Measurements from ENCODE around the gene STRIP1. TPM values are rescaled to one million over a fixed set of nuclear protein-coding genes. Genes with fewer than 3 reads are reported as not detected.

Gene STRIP1
- total RNA-seq, 1 experiment from 2014 or later, result 22.5 TPM

DNA sequence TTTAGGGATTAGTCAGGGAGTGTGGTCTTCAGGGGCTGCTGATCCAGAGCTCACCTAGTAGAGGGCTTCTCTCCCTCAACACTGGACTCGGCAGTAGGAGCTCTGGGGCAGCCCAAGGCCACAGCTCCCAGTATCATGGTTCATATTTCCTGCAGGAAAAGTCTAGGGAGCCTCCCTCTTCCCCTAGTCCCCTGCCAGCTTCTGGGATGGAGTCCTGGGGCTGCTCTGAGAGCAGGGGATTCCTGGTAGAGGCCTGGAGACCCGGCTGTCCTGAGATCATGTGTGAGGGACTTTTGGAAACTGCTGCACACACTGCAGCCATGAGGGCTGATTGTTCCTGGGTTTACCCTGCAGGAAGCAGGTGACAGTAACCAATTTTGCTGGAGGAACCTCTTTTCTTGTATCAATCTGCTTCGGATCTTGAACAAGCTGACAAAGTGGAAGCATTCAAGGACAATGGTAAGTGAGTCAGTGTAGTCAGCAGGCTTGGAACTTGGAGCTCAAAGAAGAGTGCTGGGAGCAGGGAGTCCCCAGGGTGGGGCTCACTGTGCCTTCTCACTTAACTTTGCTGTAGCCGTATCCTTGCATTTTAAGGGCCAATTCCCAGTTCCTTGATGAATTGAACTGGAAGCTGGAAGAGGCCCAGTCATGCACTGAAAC is 16.3 kb downstream of the STRIP1 start:
- no peak for DNase-seq (ENCODE audit: extremely low read depth, low read depth)

DNA sequence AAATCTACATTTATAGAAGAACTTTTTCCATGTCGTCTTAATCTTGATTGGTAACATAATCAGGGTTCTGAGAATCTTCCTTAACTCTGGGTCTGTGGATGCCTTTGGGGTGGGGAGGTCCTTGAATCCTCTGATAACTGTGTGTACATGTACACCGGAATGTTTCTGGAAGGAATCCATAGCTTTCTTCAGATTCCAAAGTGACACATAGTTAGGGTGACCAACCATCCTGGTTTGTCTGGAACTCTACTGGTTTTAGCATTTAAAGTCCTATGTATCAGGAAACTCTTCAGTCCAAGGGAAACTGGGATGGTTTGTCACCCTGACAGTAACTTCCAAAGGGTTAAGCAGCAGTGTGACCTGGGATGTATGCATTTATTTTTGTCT is 16.8 kb downstream of the STRIP1 start:
- DNase-seq (ENCODE audit: extremely low read depth, low read depth), result no peak

DNA sequence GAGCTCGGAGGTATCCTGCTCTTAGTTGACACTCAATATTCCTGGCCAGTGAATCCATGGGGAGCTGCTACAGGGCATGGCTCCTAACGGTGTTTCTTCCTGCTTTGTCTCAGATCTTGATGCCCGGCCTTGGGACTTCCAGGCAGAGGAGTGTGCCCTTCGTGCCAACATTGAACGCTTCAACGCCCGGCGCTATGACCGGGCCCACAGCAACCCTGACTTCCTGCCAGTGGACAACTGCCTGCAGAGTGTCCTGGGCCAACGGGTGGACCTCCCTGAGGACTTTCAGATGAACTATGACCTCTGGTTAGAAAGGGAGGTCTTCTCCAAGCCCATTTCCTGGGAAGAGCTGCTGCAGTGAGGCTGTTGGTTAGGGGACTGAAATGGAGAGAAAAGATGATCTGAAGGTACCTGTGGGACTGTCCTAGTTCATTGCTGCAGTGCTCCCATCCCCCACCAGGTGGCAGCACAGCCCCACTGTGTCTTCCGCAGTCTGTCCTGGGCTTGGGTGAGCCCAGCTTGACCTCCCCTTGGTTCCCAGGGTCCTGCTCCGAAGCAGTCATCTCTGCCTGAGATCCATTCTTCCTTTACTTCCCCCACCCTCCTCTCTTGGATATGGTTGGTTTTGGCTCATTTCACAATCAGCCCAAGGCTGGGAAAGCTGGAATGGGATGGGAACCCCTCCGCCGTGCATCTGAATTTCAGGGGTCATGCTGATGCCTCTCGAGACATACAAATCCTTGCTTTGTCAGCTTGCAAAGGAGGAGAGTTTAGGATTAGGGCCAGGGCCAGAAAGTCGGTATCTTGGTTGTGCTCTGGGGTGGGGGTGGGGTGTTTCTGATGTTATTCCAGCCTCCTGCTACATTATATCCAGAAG is 19.4 kb downstream of the STRIP1 start:
- peak; percentile 43 for DNase-seq (ENCODE audit: extremely low read depth, low read depth)

DNA sequence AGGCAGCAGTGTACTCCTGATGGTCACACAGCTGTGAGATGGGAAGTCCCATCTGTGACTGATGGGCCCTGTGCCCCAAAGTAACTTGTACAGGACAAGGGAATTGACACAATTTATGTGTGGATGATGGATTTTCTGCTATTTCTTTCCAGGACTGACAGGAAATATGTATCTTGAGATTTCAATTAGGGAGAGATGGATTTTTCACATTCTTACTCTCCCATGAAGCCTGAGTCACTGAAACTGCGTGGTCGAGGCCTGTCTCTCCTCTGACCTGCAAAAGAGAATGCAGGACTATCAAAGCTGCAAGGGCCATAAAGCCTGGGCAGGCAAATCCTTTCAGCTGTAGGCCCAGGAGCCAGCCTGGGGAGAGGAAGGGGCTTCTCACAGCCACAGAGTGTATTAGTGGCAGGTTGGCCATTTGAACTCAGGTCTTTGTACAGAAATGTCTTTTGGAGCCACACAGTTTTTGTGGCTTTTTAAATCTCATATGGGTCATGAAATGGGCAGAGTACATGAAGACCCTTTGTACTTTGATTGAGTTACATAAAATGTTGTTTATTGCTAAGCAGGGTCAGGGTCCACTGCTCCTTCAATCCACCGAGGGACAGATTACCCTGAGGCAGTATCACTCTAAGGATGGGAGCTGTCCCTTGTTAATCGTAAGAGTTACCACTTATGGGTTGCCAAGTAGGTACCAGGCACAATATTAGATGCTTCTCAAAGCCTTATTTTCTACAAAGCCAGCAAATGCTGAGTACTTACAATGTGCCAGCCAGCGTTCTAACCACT is 21.3 kb downstream of the STRIP1 start:
- no peak for DNase-seq (ENCODE audit: extremely low read depth, low read depth)

DNA sequence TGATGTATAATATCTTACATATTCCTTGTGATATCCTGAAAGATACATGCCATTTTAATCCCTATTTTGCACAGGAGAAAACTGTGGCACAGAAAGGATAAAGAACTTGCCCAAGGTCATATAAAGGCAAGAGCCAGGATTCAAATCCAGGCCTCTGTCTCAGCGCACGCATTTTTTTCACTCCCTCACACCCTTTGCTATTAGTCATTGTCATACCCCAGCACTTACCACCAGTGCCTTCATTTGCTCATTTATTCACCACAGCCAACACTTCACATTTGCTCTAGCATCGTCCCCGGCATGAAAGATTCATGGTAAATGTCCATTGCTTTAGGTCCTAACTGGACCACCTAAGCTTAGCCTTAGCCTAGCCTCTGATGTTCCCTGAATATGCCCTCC is 21.9 kb downstream of the STRIP1 start:
- DNase-seq (ENCODE audit: extremely low read depth, low read depth), result no peak

DNA sequence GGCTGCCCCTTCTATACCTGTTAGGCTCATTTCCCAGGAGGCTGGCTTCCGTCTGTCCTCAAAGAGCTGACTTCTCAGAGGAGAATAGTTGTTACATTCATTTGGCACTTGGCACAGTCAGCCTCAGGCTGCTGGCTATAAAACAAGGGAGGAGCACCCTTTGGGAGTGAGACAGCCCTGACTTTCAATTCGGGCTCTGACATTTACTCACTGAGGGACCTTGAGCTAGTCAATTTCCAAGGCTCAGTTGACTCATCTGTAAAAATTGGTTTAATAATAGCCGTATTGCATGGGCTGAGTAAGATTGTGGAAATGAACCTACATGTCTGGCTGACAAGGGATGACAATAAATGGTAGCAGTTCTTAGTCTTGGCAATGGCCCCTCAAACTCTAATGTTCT is 22.4 kb downstream of the STRIP1 start:
- DNase-seq (ENCODE audit: extremely low read depth, low read depth), result no peak

DNA sequence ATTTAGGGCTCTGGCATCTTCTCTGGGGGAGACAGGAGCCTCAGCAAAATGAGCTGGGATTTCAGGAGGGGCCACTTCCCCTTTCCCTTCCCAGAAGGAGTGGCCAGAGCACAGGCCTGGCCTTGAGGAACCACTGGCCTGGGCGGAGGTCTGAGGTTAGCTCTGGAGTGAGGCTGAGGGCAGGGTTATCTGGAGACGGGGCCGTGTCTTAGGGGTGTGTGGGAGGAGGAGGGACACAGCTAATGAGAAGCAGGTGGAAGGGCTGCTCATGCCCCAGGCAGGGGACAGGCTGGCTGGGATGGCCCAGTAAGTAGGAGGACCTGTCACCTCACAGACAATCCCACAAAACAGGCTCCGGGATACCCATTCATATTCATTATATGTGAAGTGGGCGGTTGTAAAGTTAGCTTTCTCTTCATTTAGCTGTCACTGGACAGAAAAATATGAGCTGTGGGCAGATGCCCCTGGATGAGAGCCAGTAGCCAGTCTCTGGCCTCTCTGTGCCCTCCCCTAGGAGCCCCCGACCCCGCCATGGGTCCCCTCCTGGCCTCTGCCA is 23.6 kb downstream of the STRIP1 start:
- DNase-seq (ENCODE audit: extremely low read depth, low read depth), result no peak

DNA sequence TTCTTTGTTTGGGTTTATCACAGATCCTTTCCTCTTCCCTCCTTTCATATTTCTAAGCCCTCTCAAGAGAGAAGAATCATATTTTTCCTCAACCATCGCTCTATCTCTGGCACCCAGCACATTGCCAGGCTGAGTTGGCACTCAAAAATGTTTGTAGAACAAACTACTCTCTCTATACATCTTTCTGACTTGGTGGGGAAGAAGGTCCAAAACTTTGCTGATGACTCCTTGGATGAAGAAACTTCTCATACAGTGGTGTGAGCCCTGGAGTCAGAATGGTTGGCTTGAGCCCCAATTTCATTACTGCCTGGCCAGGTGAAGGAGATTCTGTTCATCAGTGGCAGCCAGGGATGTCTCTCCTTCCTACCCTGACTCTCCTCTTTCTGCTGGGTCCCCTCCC is 24.2 kb downstream of the STRIP1 start:
- DNase-seq (ENCODE audit: extremely low read depth, low read depth), result no peak

DNA sequence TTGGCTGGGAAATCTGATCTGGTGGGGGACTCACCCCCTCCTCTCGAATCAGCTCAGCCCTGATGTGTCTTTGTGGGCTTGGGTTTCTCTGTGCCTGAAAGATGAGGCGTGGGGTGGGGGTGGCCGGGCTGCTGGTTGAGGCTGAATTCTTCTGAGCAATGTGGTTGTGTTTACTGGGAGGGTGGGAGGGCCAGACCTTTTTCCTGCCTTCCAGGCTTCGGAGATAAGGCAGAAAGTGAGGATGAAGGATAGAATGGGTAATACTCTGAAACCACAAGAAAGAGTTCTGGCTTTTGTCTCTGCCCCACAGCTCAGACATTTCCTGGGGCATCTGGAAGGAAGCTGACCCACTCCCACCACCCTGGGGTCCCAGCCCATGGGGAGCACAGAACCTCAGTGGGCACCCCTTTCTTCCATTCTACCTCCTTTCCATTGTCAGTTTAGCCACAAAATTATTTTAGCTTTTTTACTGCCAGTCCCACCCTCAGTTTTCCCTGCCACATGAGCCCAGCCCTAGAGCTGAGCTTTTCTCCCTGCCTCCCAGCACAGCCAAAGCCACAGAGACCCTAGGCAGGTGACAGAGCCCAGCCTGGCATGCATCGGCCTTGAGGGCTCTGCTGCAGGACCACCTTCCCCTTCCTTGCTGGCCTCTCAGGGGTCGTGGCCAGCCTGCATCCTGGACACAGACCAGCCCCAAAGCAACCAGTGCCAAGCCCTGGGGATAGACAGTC is 24.9 kb downstream of the STRIP1 start:
- DNase-seq (ENCODE audit: extremely low read depth, low read depth), result no peak

DNA sequence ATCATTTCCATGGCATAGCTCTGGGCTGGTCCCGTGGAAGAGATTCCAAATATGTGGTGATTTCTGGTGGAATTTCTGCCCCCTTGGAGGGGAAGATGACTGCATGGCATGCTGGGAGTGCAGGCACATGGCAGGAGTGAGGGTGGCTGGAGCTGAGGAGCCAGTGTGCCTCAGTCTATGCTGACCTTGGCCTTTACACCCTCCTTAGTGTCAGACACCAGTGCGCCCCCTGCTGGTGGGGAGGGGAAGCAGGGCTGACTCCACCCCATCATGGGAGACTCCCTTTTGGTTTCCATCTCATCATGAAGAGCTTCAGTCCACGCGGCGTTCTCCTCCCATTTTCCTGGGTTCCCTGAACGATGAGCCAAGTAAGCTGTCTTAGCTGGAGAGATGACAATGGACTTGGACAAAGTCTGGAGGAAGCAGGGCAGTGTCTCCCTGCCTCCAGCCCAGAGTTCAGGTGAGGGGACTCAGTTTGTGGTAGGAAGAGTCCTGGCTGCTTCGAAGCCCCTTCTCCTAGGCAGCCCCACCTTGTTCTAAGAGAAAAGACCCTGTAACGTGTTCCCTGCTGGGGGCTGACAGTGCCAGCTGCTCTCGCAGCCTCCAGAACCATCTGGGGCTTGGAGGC is 25.7 kb downstream of the STRIP1 start:
- peak; percentile 20 for DNase-seq (ENCODE audit: extremely low read depth, low read depth)

DNA sequence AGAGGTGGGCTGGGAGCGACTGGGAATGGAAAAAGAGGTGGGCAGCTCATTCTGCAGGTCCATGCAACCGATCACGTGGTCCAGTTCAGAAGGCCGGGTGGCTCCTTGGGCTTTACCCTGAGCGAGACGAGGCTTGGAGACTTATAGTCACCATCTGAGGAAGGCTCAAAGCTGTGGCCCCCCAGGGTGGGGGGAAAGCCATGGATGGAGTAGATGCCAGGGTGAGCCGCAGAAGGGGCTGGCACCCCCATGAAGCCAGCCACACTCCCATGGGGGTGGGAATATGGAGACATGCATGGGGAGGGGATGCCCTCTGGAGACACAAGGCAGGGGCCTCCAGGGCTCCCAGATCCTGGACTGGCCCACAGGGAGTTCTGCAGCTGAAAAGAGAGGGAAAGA is 26.2 kb downstream of the STRIP1 start:
- DNase-seq (ENCODE audit: extremely low read depth, low read depth), result no peak

DNA sequence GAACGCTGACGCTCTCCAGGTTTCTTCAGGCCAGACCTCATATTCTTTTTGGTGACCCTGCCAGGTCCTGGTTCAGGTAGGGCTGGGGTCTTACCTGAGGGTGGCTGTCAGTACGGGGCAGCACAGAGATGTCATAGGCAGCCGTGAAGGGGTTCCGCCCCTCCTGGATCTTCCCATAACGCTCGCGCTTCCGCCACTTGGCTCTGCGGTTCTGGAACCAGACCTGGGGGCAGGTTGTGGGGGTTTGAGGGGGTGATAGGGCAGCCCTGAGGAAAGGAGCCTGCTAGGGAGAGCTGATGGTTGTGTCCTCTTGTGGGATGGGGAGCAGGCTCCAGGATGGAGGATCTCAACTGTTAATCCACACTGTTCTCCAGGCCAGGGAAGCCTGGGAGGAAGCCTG is 26.9 kb downstream of the STRIP1 start:
- DNase-seq (ENCODE audit: extremely low read depth, low read depth), result no peak

DNA sequence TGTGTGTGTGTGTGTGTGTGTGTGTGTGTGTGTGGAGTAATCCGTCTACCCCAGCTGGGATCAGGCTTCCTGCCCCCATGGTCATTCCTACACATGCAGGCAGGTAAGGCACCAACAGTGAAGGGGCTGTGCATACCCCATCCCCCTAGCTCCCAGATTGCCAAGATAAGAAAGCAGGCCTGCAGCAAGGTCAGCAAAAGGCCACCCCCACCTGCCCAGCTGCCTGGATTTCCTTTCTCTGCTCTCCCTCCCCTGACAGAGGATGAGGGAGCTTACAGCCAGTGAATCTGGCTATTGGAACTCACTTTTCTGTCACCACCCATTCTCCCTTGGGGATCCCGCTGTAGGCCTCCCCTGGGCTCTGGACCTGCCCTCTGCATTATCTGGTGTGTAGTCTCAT is 28.2 kb downstream of the STRIP1 start:
- no peak for DNase-seq (ENCODE audit: extremely low read depth, low read depth)

DNA sequence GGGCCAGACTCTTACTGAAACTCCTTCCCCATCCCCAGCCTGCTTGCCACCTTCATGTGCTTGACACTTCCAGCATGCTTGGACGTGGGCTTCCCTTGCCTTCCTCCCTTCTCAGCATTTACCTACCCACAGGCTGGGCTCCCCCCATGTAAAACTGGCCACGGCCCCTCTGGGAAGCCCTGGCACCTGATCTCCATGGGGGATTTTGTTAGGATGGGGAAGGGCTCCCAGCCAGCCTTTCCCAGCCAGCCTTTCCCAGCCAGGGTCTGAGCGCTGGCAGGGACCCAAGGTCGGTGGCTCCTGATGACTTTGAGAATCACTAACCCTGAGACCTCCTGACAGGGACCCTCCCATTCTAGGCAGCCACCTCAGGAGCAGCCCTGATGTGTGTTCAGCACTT is 29.4 kb downstream of the STRIP1 start:
- no peak for DNase-seq (ENCODE audit: extremely low read depth, low read depth)

DNA sequence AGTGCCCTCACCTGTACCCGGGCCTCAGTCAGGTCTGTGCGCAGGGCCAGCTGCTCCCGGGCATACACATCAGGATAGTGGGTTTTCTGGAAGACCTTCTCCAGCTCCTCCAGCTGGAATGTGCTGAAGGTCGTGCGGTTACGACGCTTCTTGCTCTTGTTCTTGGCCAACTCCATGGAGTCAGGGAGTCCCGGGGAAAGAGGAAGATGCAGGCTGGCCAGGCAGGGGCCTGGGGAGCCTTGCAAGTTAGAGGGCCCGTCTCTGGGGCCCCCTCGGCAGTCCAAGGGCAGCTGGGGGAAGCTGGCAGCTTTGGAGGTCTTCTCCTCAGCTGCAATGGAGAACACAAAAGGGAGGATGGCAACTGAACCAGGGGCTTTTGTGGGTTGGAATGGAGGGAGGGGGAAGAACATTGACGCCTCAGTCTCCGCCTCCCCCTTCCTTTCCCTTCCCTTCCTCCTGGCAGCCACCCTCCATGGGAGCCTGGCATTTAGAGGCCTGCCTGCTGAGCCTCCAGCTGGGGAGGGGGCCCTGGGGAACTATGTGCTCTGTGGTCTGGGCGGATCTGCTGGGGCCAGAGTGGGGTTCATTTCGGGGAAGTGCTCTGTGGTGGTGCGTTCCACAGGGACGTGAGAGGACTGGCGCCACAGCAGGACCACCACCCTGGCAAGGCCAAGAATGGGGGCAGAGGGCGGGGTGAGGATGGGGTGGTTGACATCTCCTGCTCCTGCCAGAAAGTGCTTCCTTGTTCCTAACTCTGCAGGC is 30.3 kb downstream of the STRIP1 start:
- no peak for DNase-seq (ENCODE audit: extremely low read depth, low read depth)

DNA sequence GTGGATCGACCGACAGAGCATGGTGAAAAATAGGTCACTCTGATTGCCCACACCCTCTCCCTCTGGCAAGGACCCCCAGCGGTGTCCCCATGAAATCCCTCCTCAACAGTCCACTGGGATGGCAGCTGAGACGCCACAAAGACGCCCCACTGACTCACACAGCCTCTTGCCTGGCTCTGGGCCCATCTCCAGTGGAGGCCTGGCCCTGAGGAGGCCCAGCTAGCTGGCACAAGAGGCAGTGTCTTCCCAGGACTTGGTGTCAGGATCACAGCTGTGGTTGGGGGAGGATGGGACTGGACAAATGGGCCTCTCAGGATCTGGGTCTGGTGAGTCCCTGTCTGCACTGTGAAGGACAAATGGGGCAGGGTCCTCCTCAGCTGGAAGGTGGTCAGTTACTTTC is 31.4 kb downstream of the STRIP1 start:
- DNase-seq (ENCODE audit: extremely low read depth, low read depth), result no peak

DNA sequence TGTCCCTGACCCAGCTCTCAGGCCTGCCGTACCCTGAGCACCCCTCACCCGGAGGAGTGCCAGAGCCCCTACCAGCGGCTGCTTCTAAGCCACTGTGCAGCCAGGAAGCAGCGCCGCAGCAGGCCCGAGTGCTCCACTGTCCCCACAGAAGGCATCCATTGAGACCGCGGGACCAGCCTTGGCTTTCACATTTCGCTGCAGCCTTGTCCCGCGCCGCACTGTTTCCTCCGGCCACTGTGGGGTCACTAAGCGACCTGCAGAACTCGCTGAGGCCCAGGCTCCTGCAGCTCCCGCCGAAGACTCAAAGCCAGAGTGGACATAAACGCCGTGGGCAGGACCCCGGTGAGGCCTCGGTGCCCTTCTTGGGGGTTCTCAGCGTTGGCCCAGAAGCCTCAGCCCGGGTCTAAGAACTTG is 33.1 kb downstream of the STRIP1 start:
- no peak for DNase-seq (ENCODE audit: extremely low read depth, low read depth)

DNA sequence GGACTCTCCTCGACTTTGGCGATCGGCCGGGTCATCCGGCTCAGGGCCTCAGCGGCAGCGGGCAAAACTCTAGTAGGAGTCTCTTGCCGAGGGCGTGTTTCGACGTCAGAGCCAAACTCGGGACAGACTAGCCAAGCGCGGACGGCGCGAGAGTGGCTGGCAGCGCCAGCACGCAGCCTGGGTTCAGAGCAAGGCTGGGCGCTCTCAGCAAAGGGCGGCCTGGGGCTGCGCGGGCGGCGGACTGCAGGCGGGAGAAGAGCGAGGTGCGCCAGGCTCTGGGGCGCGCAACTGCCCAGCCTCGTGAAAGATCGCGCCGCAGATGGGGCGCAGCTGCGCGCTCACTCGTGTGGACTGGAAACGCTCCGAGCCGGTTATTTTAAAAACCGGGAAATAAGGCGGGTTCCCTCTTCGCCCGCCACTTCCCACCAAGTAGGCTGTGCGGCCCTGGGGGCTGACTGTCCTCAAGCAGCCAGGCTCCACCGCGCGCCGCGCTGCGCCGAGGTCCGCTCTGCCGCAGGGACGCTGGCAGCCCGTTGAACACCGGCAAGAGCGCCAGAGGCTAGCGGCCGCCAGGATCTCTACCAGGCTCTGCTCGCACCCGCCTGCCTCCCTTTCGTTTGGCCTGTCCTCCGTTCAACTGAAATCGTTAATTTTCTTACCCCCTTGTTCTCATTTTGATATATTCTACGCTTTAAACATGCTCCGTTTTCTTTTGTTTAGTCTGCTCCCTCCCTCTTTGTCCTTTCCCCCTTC is 33.6 kb downstream of the STRIP1 start:
- no peak for DNase-seq (ENCODE audit: extremely low read depth, low read depth)

All from NCI-H460 (cell line).